ENCODE data around the gene AUTS2.

AUTS2 gene

GRCh38 chr7:69692611-69693010, 94.3 kb downstream of the AUTS2 start:
- Histone ChIP-seq H3K27ac (ENCODE audit: low read length) (no peak overlapping the region), H3K36me3 (ENCODE audit: control insufficient read depth in 1 of 2, insufficient read depth in 2 of 2, low read length in 2 of 2) (no peaks in the 10 kb centered on the region), H3K9me3 (ENCODE audit: control insufficient read depth in 1 of 2, low read length in 2 of 2) (no peaks in the 10 kb centered on the region), H3K4me1 (ENCODE audit: control insufficient read depth in 1 of 2, insufficient read depth in 2 of 2, low read length in 2 of 2) (peaks cover 0 to 10% of the 10 kb centered on the region in 2 donors), H3K27me3 (ENCODE audit: low read depth, low read length) (no peaks in the 10 kb centered on the region), H3K4me3 (ENCODE audit: low read depth in 1 of 2, low read length in 2 of 2) (no peak overlapping the region)

GRCh38 chr7:69693042-69693441, 94.8 kb downstream of the AUTS2 start:
- Histone ChIP-seq H3K4me3 (ENCODE audit: low read depth in 1 of 2, low read length in 2 of 2) (no peak overlapping the region), H3K27me3 (ENCODE audit: low read depth, low read length) (no peaks in the 10 kb centered on the region), H3K36me3 (ENCODE audit: control insufficient read depth in 1 of 2, insufficient read depth in 2 of 2, low read length in 2 of 2) (no peaks in the 10 kb centered on the region), H3K4me1 (ENCODE audit: control insufficient read depth in 1 of 2, insufficient read depth in 2 of 2, low read length in 2 of 2) (peaks cover 0 to 8% of the 10 kb centered on the region in 2 donors), H3K9me3 (ENCODE audit: control insufficient read depth in 1 of 2, low read length in 2 of 2) (no peaks in the 10 kb centered on the region), H3K27ac (ENCODE audit: low read length) (no peak overlapping the region)

- Histone ChIP-seq H3K27ac (ENCODE audit: low read length) (no peak overlapping the region), H3K9me3 (ENCODE audit: control insufficient read depth in 1 of 2, low read length in 2 of 2) (no peaks in the 10 kb centered on the region), H3K4me1 (ENCODE audit: control insufficient read depth in 1 of 2, insufficient read depth in 2 of 2, low read length in 2 of 2) (peaks cover 0 to 4% of the 10 kb centered on the region in 2 donors), H3K4me3 (ENCODE audit: low read depth in 1 of 2, low read length in 2 of 2) (no peak overlapping the region), H3K27me3 (ENCODE audit: low read depth, low read length) (no peaks in the 10 kb centered on the region), H3K36me3 (ENCODE audit: control insufficient read depth in 1 of 2, insufficient read depth in 2 of 2, low read length in 2 of 2) (no peaks in the 10 kb centered on the region)
Observed at GRCh38 chr7:69696054-69696591, 97.8 kb downstream of the AUTS2 start.

GRCh38 chr7:69696686-69697685, 98.7 kb downstream of the AUTS2 start:
- peaks cover 0 to 4% of the 10 kb centered on the region in 2 donors for H3K4me1 ChIP-seq (ENCODE audit: control insufficient read depth in 1 of 2, insufficient read depth in 2 of 2, low read length in 2 of 2)
- H3K27me3 ChIP-seq (ENCODE audit: low read depth, low read length) = no peaks in the 10 kb centered on the region
- no peak overlapping the region for H3K4me3 ChIP-seq (ENCODE audit: low read depth in 1 of 2, low read length in 2 of 2)
- H3K27ac ChIP-seq (ENCODE audit: low read length) = no peak overlapping the region
- no peaks in the 10 kb centered on the region for H3K36me3 ChIP-seq (ENCODE audit: control insufficient read depth in 1 of 2, insufficient read depth in 2 of 2, low read length in 2 of 2)
- no peaks in the 10 kb centered on the region for H3K9me3 ChIP-seq (ENCODE audit: control insufficient read depth in 1 of 2, low read length in 2 of 2)

- Histone ChIP-seq H3K27me3 (ENCODE audit: low read depth, low read length) (no peaks in the 10 kb centered on the region), H3K27ac (ENCODE audit: low read length) (no peak overlapping the region), H3K4me3 (ENCODE audit: low read depth in 1 of 2, low read length in 2 of 2) (no peak overlapping the region), H3K36me3 (ENCODE audit: control insufficient read depth in 1 of 2, insufficient read depth in 2 of 2, low read length in 2 of 2) (no peaks in the 10 kb centered on the region), H3K4me1 (ENCODE audit: control insufficient read depth in 1 of 2, insufficient read depth in 2 of 2, low read length in 2 of 2) (peaks cover 4 to 16% of the 10 kb centered on the region in 2 donors), H3K9me3 (ENCODE audit: control insufficient read depth in 1 of 2, low read length in 2 of 2) (no peaks in the 10 kb centered on the region)
Observed at GRCh38 chr7:69698109-69698825, 100.0 kb downstream of the AUTS2 start.

- H3K27me3 ChIP-seq (ENCODE audit: low read depth, low read length) = no peaks in the 10 kb centered on the region
- no peak overlapping the region for H3K27ac ChIP-seq (ENCODE audit: low read length)
- no peaks in the 10 kb centered on the region for H3K9me3 ChIP-seq (ENCODE audit: control insufficient read depth in 1 of 2, low read length in 2 of 2)
- H3K36me3 ChIP-seq (ENCODE audit: control insufficient read depth in 1 of 2, insufficient read depth in 2 of 2, low read length in 2 of 2) = no peaks in the 10 kb centered on the region
- peaks cover 5 to 25% of the 10 kb centered on the region in 2 donors for H3K4me1 ChIP-seq (ENCODE audit: control insufficient read depth in 1 of 2, insufficient read depth in 2 of 2, low read length in 2 of 2)
- no peak overlapping the region for H3K4me3 ChIP-seq (ENCODE audit: low read depth in 1 of 2, low read length in 2 of 2)
Observed at GRCh38 chr7:69699931-69700330, 101.7 kb downstream of the AUTS2 start.

GRCh38 chr7:69700331-69700730, 102.1 kb downstream of the AUTS2 start:
- no peak overlapping the region for H3K4me3 ChIP-seq (ENCODE audit: low read depth in 1 of 2, low read length in 2 of 2)
- H3K27ac ChIP-seq (ENCODE audit: low read length) = no peak overlapping the region
- no peaks in the 10 kb centered on the region for H3K27me3 ChIP-seq (ENCODE audit: low read depth, low read length)
- no peaks in the 10 kb centered on the region for H3K36me3 ChIP-seq (ENCODE audit: control insufficient read depth in 1 of 2, insufficient read depth in 2 of 2, low read length in 2 of 2)
- peaks cover 5 to 25% of the 10 kb centered on the region in 2 donors for H3K4me1 ChIP-seq (ENCODE audit: control insufficient read depth in 1 of 2, insufficient read depth in 2 of 2, low read length in 2 of 2)
- H3K9me3 ChIP-seq (ENCODE audit: control insufficient read depth in 1 of 2, low read length in 2 of 2) = no peaks in the 10 kb centered on the region

GRCh38 chr7:69701288-69701687, 103.0 kb downstream of the AUTS2 start:
- no peak overlapping the region for H3K4me3 ChIP-seq (ENCODE audit: low read depth in 1 of 2, low read length in 2 of 2)
- H3K36me3 ChIP-seq (ENCODE audit: control insufficient read depth in 1 of 2, insufficient read depth in 2 of 2, low read length in 2 of 2) = no peaks in the 10 kb centered on the region
- H3K27ac ChIP-seq (ENCODE audit: low read length) = no peak overlapping the region
- no peaks in the 10 kb centered on the region for H3K9me3 ChIP-seq (ENCODE audit: control insufficient read depth in 1 of 2, low read length in 2 of 2)
- H3K4me1 ChIP-seq (ENCODE audit: control insufficient read depth in 1 of 2, insufficient read depth in 2 of 2, low read length in 2 of 2) = peaks cover 5 to 25% of the 10 kb centered on the region in 2 donors
- no peaks in the 10 kb centered on the region for H3K27me3 ChIP-seq (ENCODE audit: low read depth, low read length)

- Histone ChIP-seq H3K4me1 (ENCODE audit: control insufficient read depth in 1 of 2, insufficient read depth in 2 of 2, low read length in 2 of 2) (peaks cover 5 to 20% of the 10 kb centered on the region in 2 donors), H3K36me3 (ENCODE audit: control insufficient read depth in 1 of 2, insufficient read depth in 2 of 2, low read length in 2 of 2) (no peaks in the 10 kb centered on the region), H3K27me3 (ENCODE audit: low read depth, low read length) (no peaks in the 10 kb centered on the region), H3K9me3 (ENCODE audit: control insufficient read depth in 1 of 2, low read length in 2 of 2) (no peaks in the 10 kb centered on the region), H3K27ac (ENCODE audit: low read length) (no peak overlapping the region), H3K4me3 (ENCODE audit: low read depth in 1 of 2, low read length in 2 of 2) (no peak overlapping the region)
Observed at GRCh38 chr7:69702357-69702756, 104.1 kb downstream of the AUTS2 start.

- no peaks in the 10 kb centered on the region for H3K9me3 ChIP-seq (ENCODE audit: control insufficient read depth in 1 of 2, low read length in 2 of 2)
- no peak overlapping the region for H3K27ac ChIP-seq (ENCODE audit: low read length)
- no peaks in the 10 kb centered on the region for H3K36me3 ChIP-seq (ENCODE audit: control insufficient read depth in 1 of 2, insufficient read depth in 2 of 2, low read length in 2 of 2)
Observed at GRCh38 chr7:69703099-69703498, 104.8 kb downstream of the AUTS2 start.

GRCh38 chr7:69706070-69706469, 107.8 kb downstream of the AUTS2 start:
- Histone ChIP-seq H3K4me1 (ENCODE audit: control insufficient read depth in 1 of 2, insufficient read depth in 2 of 2, low read length in 2 of 2) (peaks cover 5 to 30% of the 10 kb centered on the region in 2 donors), H3K36me3 (ENCODE audit: control insufficient read depth in 1 of 2, insufficient read depth in 2 of 2, low read length in 2 of 2) (no peaks in the 10 kb centered on the region), H3K27ac (ENCODE audit: low read length) (no peak overlapping the region), H3K9me3 (ENCODE audit: control insufficient read depth in 1 of 2, low read length in 2 of 2) (no peaks in the 10 kb centered on the region), H3K27me3 (ENCODE audit: low read depth, low read length) (no peaks in the 10 kb centered on the region), H3K4me3 (ENCODE audit: low read depth in 1 of 2, low read length in 2 of 2) (no peak overlapping the region)

More at GRCh38 chr7:69703099-69703498, 104.8 kb downstream of the AUTS2 start:
- no peak overlapping the region for H3K4me3 ChIP-seq (ENCODE audit: low read depth in 1 of 2, low read length in 2 of 2)
- H3K4me1 ChIP-seq (ENCODE audit: control insufficient read depth in 1 of 2, insufficient read depth in 2 of 2, low read length in 2 of 2) = peaks cover 5 to 20% of the 10 kb centered on the region in 2 donors
- H3K27me3 ChIP-seq (ENCODE audit: low read depth, low read length) = no peaks in the 10 kb centered on the region

All from muscle layer of duodenum (tissue), 2 donors.